Measurements from ENCODE around the gene ITGB7. TPM values are rescaled to one million over a fixed set of nuclear protein-coding genes. Genes with fewer than 3 reads are reported as not detected.

Gene ITGB7
- total and polyA plus RNA-seq, 12 donors: 0.33 to 7.4 (median 3.7) TPM

DNA sequence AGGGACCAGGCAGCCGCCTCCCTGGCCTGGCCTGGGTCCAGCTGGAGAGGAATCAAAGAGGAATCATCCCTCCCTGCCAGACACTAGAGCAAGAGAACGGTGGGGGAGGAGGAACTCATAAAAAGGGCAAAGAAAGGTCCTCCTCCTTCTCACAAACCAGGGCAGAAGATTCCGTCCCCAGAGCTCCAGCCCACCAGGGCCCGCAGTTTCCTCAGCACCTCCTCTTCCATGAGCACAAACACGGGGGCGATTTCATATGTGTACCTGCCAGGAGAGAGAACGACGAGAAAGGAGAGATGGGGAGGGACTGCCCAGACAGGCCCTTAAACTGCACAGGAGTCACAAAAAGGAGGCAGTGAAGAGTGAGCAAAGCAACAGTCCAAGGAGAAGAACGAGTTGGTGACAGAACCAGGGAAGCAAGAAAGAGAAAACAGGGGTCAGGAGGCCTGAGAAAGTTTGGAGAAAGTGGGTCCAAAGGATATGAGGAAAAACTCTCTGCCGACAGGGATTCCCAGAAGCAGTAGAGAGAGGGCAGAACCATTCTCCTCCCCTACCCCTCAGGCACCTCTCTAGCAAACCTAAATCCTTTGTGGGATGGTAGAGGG lies 35.2 kb downstream of the ITGB7 start:
- intact Hi-C loops (cut with DNase I): no loop called here
- peak; percentile 67 to 84 (median 81) for DNase-seq
- no peaks in the 10 kb centered on the region for H3K9me3 ChIP-seq (replicated peaks in 1 of 3)
- peaks cover 0 to 3% of the 10 kb centered on the region in 2 donors for H3K36me3 ChIP-seq (replicated peaks in 1 of 2)
- peaks cover 6 to 19% of the 10 kb centered on the region in 2 donors for H3K4me1 ChIP-seq (replicated peaks in 1 of 2)
- no peak for TF ChIP-seq POLR2A (IDR thresholded peaks at IDR 0.05)
- TF ChIP-seq CTCF (IDR thresholded peaks at IDR 0.05): no peak
- no peak overlapping the region for H3K27ac ChIP-seq
- H3K4me3 ChIP-seq: no peak overlapping the region
- no peaks in the 10 kb centered on the region for H3K27me3 ChIP-seq
- WGBS, 4 donors: 42 to 59% (median 49%) methylated on average over 10 of the region's 10 CpGs

DNA sequence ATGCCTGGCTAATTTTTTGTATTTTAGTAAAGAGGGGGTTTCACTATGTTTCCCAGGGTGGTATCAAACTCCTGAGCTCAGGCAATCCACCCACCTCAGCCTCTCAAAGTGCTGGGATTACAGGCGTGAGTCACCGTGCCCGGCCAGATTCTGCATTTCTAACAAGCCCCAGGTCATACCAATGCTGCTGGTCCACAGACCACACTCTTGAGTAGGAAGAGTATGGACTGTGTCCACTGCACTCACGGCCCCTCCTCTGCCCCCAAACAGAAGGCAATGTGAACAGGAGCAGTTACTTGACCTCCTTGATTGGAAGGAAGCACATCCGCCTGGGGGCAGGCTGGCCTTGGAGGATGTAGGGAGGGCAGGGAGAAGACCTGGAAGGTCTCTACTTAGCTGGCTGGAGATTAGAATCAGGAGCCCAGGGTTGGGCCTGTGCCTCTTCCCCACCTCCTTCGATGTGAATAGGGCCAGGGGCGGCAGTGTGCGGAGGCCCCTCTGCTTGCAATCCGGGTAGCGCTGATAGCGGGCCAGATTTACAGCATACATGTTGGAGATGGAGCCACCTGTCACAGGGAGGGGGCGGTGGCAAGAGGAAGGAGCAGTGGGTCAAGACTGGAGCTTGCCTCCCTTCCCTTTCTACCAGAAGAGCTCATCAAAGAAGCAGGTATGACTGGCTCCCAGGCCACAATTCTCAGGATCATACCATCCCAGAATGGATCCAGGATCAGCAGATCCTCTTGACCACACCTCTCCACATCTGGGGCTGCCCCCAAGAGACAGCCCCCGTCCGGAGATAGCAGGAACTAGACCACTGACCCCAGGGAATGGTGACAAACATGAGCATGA lies 36.0 kb downstream of the ITGB7 start:
- DNase-seq: peak in 1 of 7 donors; percentile 46
- no peak overlapping the region for H3K27ac ChIP-seq
- TF ChIP-seq POLR2A (IDR thresholded peaks at IDR 0.05) (no peak), CTCF (IDR thresholded peaks at IDR 0.05) (no peak)
- no peaks in the 10 kb centered on the region for H3K27me3 ChIP-seq
- peaks cover 6 to 19% of the 10 kb centered on the region in 2 donors for H3K4me1 ChIP-seq (replicated peaks in 1 of 2)
- H3K9me3 ChIP-seq (replicated peaks in 1 of 3): no peaks in the 10 kb centered on the region
- peaks cover 0 to 3% of the 10 kb centered on the region in 2 donors for H3K36me3 ChIP-seq (replicated peaks in 1 of 2)
- no peak overlapping the region for H3K4me3 ChIP-seq
- 80 to 89% (median 86%) methylated on average over 9 to 14 of the region's 14 CpGs for WGBS, 4 donors
- intact Hi-C loops (cut with DNase I): no loop called here

- DNase-seq: peak in 1 of 7 donors; percentile 35
- no peaks in the 10 kb centered on the region for H3K9me3 ChIP-seq (replicated peaks in 1 of 3)
- H3K4me1 ChIP-seq (replicated peaks in 1 of 2): peaks cover 6 to 17% of the 10 kb centered on the region in 2 donors
- TF ChIP-seq CTCF (IDR thresholded peaks at IDR 0.05): no peak
- TF ChIP-seq POLR2A (IDR thresholded peaks at IDR 0.05): no peak
- no peak overlapping the region for H3K27ac ChIP-seq
- intact Hi-C loops (cut with DNase I): no loop called here
- WGBS, 4 donors: 71 to 84% (median 76%) methylated on average over 8 of the region's 8 CpGs
- no peak overlapping the region for H3K4me3 ChIP-seq
- peaks cover 0 to 3% of the 10 kb centered on the region in 2 donors for H3K36me3 ChIP-seq (replicated peaks in 1 of 2)
- no peaks in the 10 kb centered on the region for H3K27me3 ChIP-seq
Measured at GRCh38 chr12:53170215-53170614, 36.8 kb downstream of the ITGB7 start.

- TF ChIP-seq POLR2A (IDR thresholded peaks at IDR 0.05) (no peak), CTCF (IDR thresholded peaks at IDR 0.05) (no peak)
- Histone ChIP-seq H3K27me3 (no peaks in the 10 kb centered on the region), H3K36me3 (replicated peaks in 1 of 2) (peaks cover 0 to 3% of the 10 kb centered on the region in 2 donors), H3K4me3 (no peak overlapping the region), H3K9me3 (replicated peaks in 1 of 3) (no peaks in the 10 kb centered on the region), H3K4me1 (replicated peaks in 1 of 2) (peaks cover 6 to 11% of the 10 kb centered on the region in 2 donors), H3K27ac (no peak overlapping the region)
- DNase-seq: peak in 1 of 7 donors; percentile 20
- WGBS, 4 donors: 94 to 99% (median 96%) methylated on average over 7 of the region's 7 CpGs
- intact Hi-C loops (cut with DNase I): no loop called here
Measured at GRCh38 chr12:53169644-53170043, 37.4 kb downstream of the ITGB7 start.

Data from adrenal gland (tissue), 12 donors.